A549 (cell line): Measurements from ENCODE around the gene RNF17. TPM values are rescaled to one million over a fixed set of nuclear protein-coding genes. Genes with fewer than 3 reads are reported as not detected.

Experiments used
- ATAC-seq, 2 experiments: fragments of 200-7000 bp in 1 of 2; fragments of >200 bp in 1 of 2; cut with Nextera tagmentation in 1 of 2; cut with Tn5 transposase in 1 of 2; 3 replicates each; pipeline versions ENCODE4 v1.8.0 to v1.9.1; 2018 to 2020; ENCODE audit warnings: mild to moderate bottlenecking in 1 of 2, moderate library complexity in 1 of 2
- CTCF ChIA-PET: fragments of 300-600 bp; sonication (Branson Sonifier 250); formaldehyde crosslinking; extraction: SDS; loops from one replicate; lab custom pipeline; 2021; ENCODE audit warnings: antibody characterized with exemption, inconsistent platforms; lab: Yijun Ruan, JAX
- POLR2A ChIA-PET: fragments of 350-600 bp; formaldehyde crosslinking; extraction: SDS; loops from one replicate; lab custom pipeline; 2021; ENCODE audit warnings: antibody characterized with exemption, inconsistent platforms; lab: Yijun Ruan, JAX
- DNase-seq, 2 experiments: peaks; one replicate each; pipeline versions ENCODE4 v3.0.0 to v3.0.0-alpha.2; 2011 to 2016; ENCODE audit warnings: low read depth in 1 of 2, low spot score in 1 of 2
- FAIRE-seq: peaks from 2 replicates; lab custom pipeline; 2011; peaks lifted over from hg19 to GRCh38; lab: Jason Lieb, UNC
- H3K27ac ChIP-seq, 2 experiments: fragments of >200 bp; sonication (Bioruptor Twin); formaldehyde crosslinking; 3 replicates each; pipeline ENCODE4 v1.5.1; 2016 to 2017
- H3K4me1 ChIP-seq: fragments of >200 bp; sonication (Bioruptor Twin); formaldehyde crosslinking; 3 replicates; pipeline ENCODE4 v1.6.1; 2016
- H3K4me2 ChIP-seq: fragments of >200 bp; sonication (Bioruptor Twin); formaldehyde crosslinking; 3 replicates; pipeline ENCODE4 v1.6.1; 2016
- H3K4me3 ChIP-seq: fragments of >200 bp; sonication (Bioruptor Twin); formaldehyde crosslinking; 3 replicates; pipeline ENCODE4 v1.5.1; 2016
- H3K9me3 ChIP-seq: fragments of >200 bp; sonication (Bioruptor Twin); formaldehyde crosslinking; 3 replicates; pipeline ENCODE4 v1.6.1; 2016
- BCL3 ChIP-seq: fragments of >200 bp; sonication (Bioruptor Twin); formaldehyde crosslinking; IDR thresholded peaks from 3 replicates; pipeline ENCODE4 v1.6.1; 2016
- CEBPB ChIP-seq, 2 experiments: fragments of >200 bp in 1 of 2; sonication (Bioruptor Twin) in 1 of 2; formaldehyde crosslinking in 1 of 2; IDR thresholded peaks; 2 replicates each; pipeline ENCODE4 v1.6.1; 2012 to 2016
- ELK1 ChIP-seq: fragments of 150-350 bp; IDR thresholded peaks from 2 replicates; pipeline ENCODE4 v1.6.1; 2014; ENCODE audit warnings: low read depth, mild to moderate bottlenecking, low read length
- FOSB ChIP-seq: fragments of 250-450 bp; sonication (Bioruptor Pico); IDR thresholded peaks from 2 replicates; pipeline ENCODE4 v1.5.0; 2020; ENCODE audit warnings: mild to moderate bottlenecking, moderate library complexity
- GATA3 ChIP-seq: IDR thresholded peaks from 2 replicates; pipeline ENCODE4 v1.6.1; 2012; ENCODE audit warnings: borderline replicate concordance
- HDAC2 ChIP-seq: fragments of 200-600 bp; sonication (generic); IDR thresholded peaks from 2 replicates; pipeline ENCODE4 v1.6.1; 2016
- HES2 ChIP-seq: fragments of >200 bp; sonication (Bioruptor Twin); formaldehyde crosslinking; IDR thresholded peaks from 2 replicates; pipeline ENCODE4 v1.6.1; 2016
- KDM5A ChIP-seq: fragments of 200-600 bp; sonication (generic); IDR thresholded peaks from 2 replicates; pipeline ENCODE4 v1.6.1; 2016; ENCODE audit warnings: antibody characterized with exemption, mild to moderate bottlenecking
- MAFK ChIP-seq: fragments of 450-650 bp; IDR thresholded peaks from 2 replicates; pipeline ENCODE4 v1.6.1; 2014; ENCODE audit not compliant: partially characterized antibody
- MAZ ChIP-seq: fragments of 150-350 bp; IDR thresholded peaks from 2 replicates; pipeline ENCODE4 v1.6.1; 2014; ENCODE audit warnings: antibody characterized with exemption, low read depth, low read length, borderline replicate concordance
- MYC ChIP-seq: IDR thresholded peaks from 2 replicates; pipeline ENCODE4 v1.6.1; 2012; ENCODE audit warnings: mild to moderate bottlenecking, inconsistent platforms, low read length, improper control_type of control experiment, borderline replicate concordance
- NFE2L2 ChIP-seq: fragments of 150-350 bp; conservative IDR thresholded peaks from 2 replicates; pipeline ENCODE4 v1.6.1; 2014; ENCODE audit warnings: low read length
- PBX3 ChIP-seq: IDR thresholded peaks from 2 replicates; pipeline ENCODE4 v1.6.1; 2012
- POLR2A ChIP-seq: IDR thresholded peaks from 2 replicates; pipeline ENCODE4 v1.6.1; 2012; ENCODE audit warnings: mild to moderate bottlenecking, low read length
- POLR2AphosphoS2 ChIP-seq: conservative IDR thresholded peaks from 2 replicates; pipeline ENCODE4 v1.6.1; 2012; ENCODE audit warnings: low read length, improper control_type of control experiment, inconsistent platforms
- RAD21 ChIP-seq, 2 experiments: fragments of >200 bp in 1 of 2; sonication (Bioruptor Twin) in 1 of 2; formaldehyde crosslinking in 1 of 2; IDR thresholded peaks in 1 of 2; conservative IDR thresholded peaks in 1 of 2; 2 replicates in 1 of 2; 3 replicates in 1 of 2; pipeline ENCODE4 v1.6.1; 2012 to 2018; ENCODE audit warnings: inconsistent platforms in 1 of 2
- RARB ChIP-seq: fragments of 250-450 bp; sonication (Bioruptor Pico); IDR thresholded peaks from 2 replicates; pipeline ENCODE4 v1.8.0; 2021; ENCODE audit warnings: mild to moderate bottlenecking, moderate library complexity
- SMC3 ChIP-seq: fragments of >200 bp; sonication (Bioruptor Twin); formaldehyde crosslinking; IDR thresholded peaks from 3 replicates; pipeline ENCODE4 v1.6.1; 2018; ENCODE audit warnings: inconsistent platforms
- TFCP2L1 ChIP-seq: fragments of 250-450 bp; sonication (Bioruptor Pico); IDR thresholded peaks from 2 replicates; pipeline ENCODE4 v1.5.0; 2021; ENCODE audit warnings: mild to moderate bottlenecking
- ZFP36 ChIP-seq: fragments of 450-650 bp; IDR thresholded peaks from 2 replicates; pipeline ENCODE4 v1.6.1; 2014; ENCODE audit warnings: borderline replicate concordance; ENCODE audit not compliant: partially characterized antibody
- ZSCAN20 ChIP-seq: fragments of 250-450 bp; sonication (Bioruptor Pico); IDR thresholded peaks from 2 replicates; pipeline ENCODE4 v1.8.0; 2022; ENCODE audit warnings: mild to moderate bottlenecking, moderate library complexity
- WGBS: methylation state at CpG from one replicate; pipeline ENCODE4 v1.1.6; 2017; ENCODE audit errors: missing lambda C conversion rate; 5-methylcytosine and 5-hydroxymethylcytosine counted together
- polyA plus RNA-seq, 4 experiments: library from polyadenylated mRNA; depleted of rRNA in 3 of 4; stranded (reverse); fragments of >200 nt; fragmentation: RNase III in 1 of 4; extraction: RNeasy Plus Mini Kit Qiagen cat#74134 plus additional on column Dnase treatment in 1 of 4; gene quantifications; 2 replicates in 3 of 4; 3 replicates in 1 of 4; pipeline ENCODE4 v1.2.3, GENCODE V29; 2011 to 2017

RNF17 gene
- polyA plus RNA-seq, 2 of the 4 experiments (the other 2 are of a cell fraction), result not detected

- TF ChIP-seq FOSB (CRISPR knock-in tag) (no peak), HES2 (no peak)
Measured at GRCh38 chr13:24740014-24740890, 23.7 kb upstream of the RNF17 start (continued).

GRCh38 chr13:24741016-24741662 is 22.8 kb upstream of the RNF17 start:
- H3K27ac ChIP-seq, result no peak overlapping the region
- no peak for TF ChIP-seq MYC
- no peak for TF ChIP-seq ZSCAN20 (CRISPR knock-in tag)
- TF ChIP-seq POLR2AphosphoS2, result no peak
- TF ChIP-seq ELK1, result no peak
- TF ChIP-seq GATA3, result no peak
- no peak for TF ChIP-seq MAFK
- no peak for TF ChIP-seq ZFP36
- no peak for TF ChIP-seq KDM5A
- TF ChIP-seq RAD21 (conservative IDR thresholded peaks at IDR 0.05 in 1 of 2, IDR thresholded peaks at IDR 0.05 in 1 of 2), result no peak
- TF ChIP-seq FOSB (CRISPR knock-in tag), result no peak
- no peak for TF ChIP-seq POLR2A
- no peak for TF ChIP-seq SMC3
- TF ChIP-seq CEBPB (IDR thresholded peaks at IDR 0.05), result no peak
- TF ChIP-seq, all 56 proteins: peak for 0
- CTCF ChIA-PET, result interaction anchor here (1.1 to 2.9 kb wide), 3 partner anchors 13 to 49 kb away, joined by 3 to 16 read pairs (median 3); no protein-coding TSS in a partner anchor
- H3K4me1 ChIP-seq, result no peaks in the 10 kb centered on the region
- DNase-seq (peak in 1 of 2 experiments; percentile 17), ATAC-seq (peak in 1 of 2 experiments; percentile 67; a peak in 3 of 6 replicates), FAIRE-seq (no peak)
- POLR2A ChIA-PET, result no interaction called here
- no peak overlapping the region for H3K4me3 ChIP-seq
- H3K4me2 ChIP-seq, result no peak overlapping the region
- H3K9me3 ChIP-seq, result no peaks in the 10 kb centered on the region
- WGBS, result no CpG with 5 or more reads among the region's 11 CpGs

GRCh38 chr13:24741791-24742190 is 22.2 kb upstream of the RNF17 start:
- 59% methylated on average over 4 of the region's 8 CpGs for WGBS
- DNase-seq (no peak), FAIRE-seq (no peak), ATAC-seq (no peak)
- ChIA-PET CTCF (interaction anchor here (1.3 to 2.9 kb wide), 3 partner anchors 14 to 253 kb away, joined by 3 to 16 read pairs (median 4); no protein-coding TSS in a partner anchor), POLR2A (no interaction called here)
- TF ChIP-seq HDAC2 (no peak), NFE2L2 (no peak), RARB (CRISPR knock-in tag) (no peak), MAZ (no peak), TFCP2L1 (CRISPR knock-in tag) (no peak), BCL3 (no peak), ZSCAN20 (CRISPR knock-in tag) (no peak), PBX3 (no peak)
- H3K9me3 ChIP-seq, result no peaks in the 10 kb centered on the region
- H3K4me1 ChIP-seq, result no peaks in the 10 kb centered on the region
- H3K4me3 ChIP-seq, result no peak overlapping the region
- H3K27ac ChIP-seq, result no peak overlapping the region
- H3K4me2 ChIP-seq, result no peak overlapping the region
